ENCODE data around the gene FSHR.

Gene FSHR

GRCh38 chr2:49154140-49154539 is at the start of gene FSHR:
Gene FSHR, minus strand, starts transcription at chr2:49154515. Its CDS starts 98 bp downstream, at chr2:49154417.
- no peaks in the 10 kb centered on the region for H3K4me1 Mint-ChIP-seq
- ATAC-seq = no peak

GRCh38 chr2:49199266-49199665 is 45.0 kb upstream of the FSHR start:
- H3K27ac Mint-ChIP-seq = no peak overlapping the region

More at GRCh38 chr2:49154140-49154539, at the start of gene FSHR:
- no peaks in the 10 kb centered on the region for H3K27me3 Mint-ChIP-seq
- H3K9me3 Mint-ChIP-seq = peaks cover 3% of the 10 kb centered on the region
- no peak within 1 kb of the TSS for H3K27ac Mint-ChIP-seq
- no peak within 1 kb of the TSS for H3K4me3 Mint-ChIP-seq
- no peaks in the 10 kb centered on the region for H3K36me3 Mint-ChIP-seq

GRCh38 chr2:49194701-49195100 is 40.4 kb upstream of the FSHR start:
- H3K27ac Mint-ChIP-seq = no peak overlapping the region
- H3K4me3 Mint-ChIP-seq = no peak overlapping the region
- no peak for ATAC-seq
- no peaks in the 10 kb centered on the region for H3K27me3 Mint-ChIP-seq
- no peaks in the 10 kb centered on the region for H3K4me1 Mint-ChIP-seq
- H3K9me3 Mint-ChIP-seq = no peaks in the 10 kb centered on the region
- H3K36me3 Mint-ChIP-seq = no peaks in the 10 kb centered on the region

More at GRCh38 chr2:49199266-49199665, 45.0 kb upstream of the FSHR start:
- Mint-ChIP-seq H3K4me3 (no peak overlapping the region), H3K27me3 (no peaks in the 10 kb centered on the region), H3K4me1 (no peaks in the 10 kb centered on the region), H3K9me3 (peaks cover 3% of the 10 kb centered on the region), H3K36me3 (no peaks in the 10 kb centered on the region)
- no peak for ATAC-seq

GRCh38 chr2:49192036-49192435 is 37.7 kb upstream of the FSHR start:
- Mint-ChIP-seq H3K9me3 (peaks cover 3% of the 10 kb centered on the region), H3K27me3 (no peaks in the 10 kb centered on the region), H3K4me1 (no peaks in the 10 kb centered on the region), H3K4me3 (no peak overlapping the region), H3K36me3 (no peaks in the 10 kb centered on the region), H3K27ac (no peak overlapping the region)
- ATAC-seq = no peak

- Mint-ChIP-seq H3K4me1 (no peaks in the 10 kb centered on the region), H3K27ac (no peak overlapping the region), H3K36me3 (no peaks in the 10 kb centered on the region), H3K4me3 (no peak overlapping the region), H3K27me3 (no peaks in the 10 kb centered on the region), H3K9me3 (peaks cover 5% of the 10 kb centered on the region)
- no peak for ATAC-seq
Measured at GRCh38 chr2:49189512-49190225, 35.4 kb upstream of the FSHR start.

GRCh38 chr2:49186050-49186648 is 31.8 kb upstream of the FSHR start:
- Mint-ChIP-seq H3K27ac (no peak overlapping the region), H3K4me1 (no peaks in the 10 kb centered on the region), H3K4me3 (no peak overlapping the region), H3K9me3 (peaks cover 5% of the 10 kb centered on the region), H3K36me3 (no peaks in the 10 kb centered on the region), H3K27me3 (no peaks in the 10 kb centered on the region)
- no peak for ATAC-seq

GRCh38 chr2:49178656-49179055 is 24.3 kb upstream of the FSHR start:
- Mint-ChIP-seq H3K27ac (no peak overlapping the region), H3K4me1 (no peaks in the 10 kb centered on the region), H3K27me3 (no peaks in the 10 kb centered on the region), H3K9me3 (no peaks in the 10 kb centered on the region), H3K36me3 (no peaks in the 10 kb centered on the region), H3K4me3 (no peak overlapping the region)
- no peak for ATAC-seq

- ATAC-seq = no peak
- no peak overlapping the region for H3K27ac Mint-ChIP-seq
- no peaks in the 10 kb centered on the region for H3K36me3 Mint-ChIP-seq
- H3K9me3 Mint-ChIP-seq = no peaks in the 10 kb centered on the region
- H3K4me1 Mint-ChIP-seq = no peaks in the 10 kb centered on the region
- H3K27me3 Mint-ChIP-seq = no peaks in the 10 kb centered on the region
- no peak overlapping the region for H3K4me3 Mint-ChIP-seq
Measured at GRCh38 chr2:49177194-49177593, 22.9 kb upstream of the FSHR start.

- Mint-ChIP-seq H3K27me3 (no peaks in the 10 kb centered on the region), H3K9me3 (peaks cover 4% of the 10 kb centered on the region), H3K4me3 (no peak overlapping the region), H3K36me3 (no peaks in the 10 kb centered on the region), H3K27ac (no peak overlapping the region), H3K4me1 (no peaks in the 10 kb centered on the region)
- ATAC-seq = no peak
Measured at GRCh38 chr2:49175831-49176230, 21.5 kb upstream of the FSHR start.

- H3K9me3 Mint-ChIP-seq = peaks cover 4% of the 10 kb centered on the region
- no peak for ATAC-seq
- no peaks in the 10 kb centered on the region for H3K27me3 Mint-ChIP-seq
- H3K36me3 Mint-ChIP-seq = no peaks in the 10 kb centered on the region
- no peak overlapping the region for H3K27ac Mint-ChIP-seq
- no peak overlapping the region for H3K4me3 Mint-ChIP-seq
- H3K4me1 Mint-ChIP-seq = no peaks in the 10 kb centered on the region
Measured at GRCh38 chr2:49174750-49175149, 20.4 kb upstream of the FSHR start.

- Mint-ChIP-seq H3K36me3 (peaks cover 5% of the 10 kb centered on the region), H3K9me3 (peaks cover 11% of the 10 kb centered on the region), H3K27me3 (no peaks in the 10 kb centered on the region), H3K4me3 (no peak overlapping the region), H3K27ac (no peak overlapping the region), H3K4me1 (no peaks in the 10 kb centered on the region)
- no peak for ATAC-seq
Measured at GRCh38 chr2:49167131-49167530, 12.8 kb upstream of the FSHR start.

- Mint-ChIP-seq H3K36me3 (peaks cover 5% of the 10 kb centered on the region), H3K27ac (no peak overlapping the region), H3K27me3 (no peaks in the 10 kb centered on the region), H3K4me3 (no peak overlapping the region), H3K4me1 (no peaks in the 10 kb centered on the region), H3K9me3 (peaks cover 7% of the 10 kb centered on the region)
- no peak for ATAC-seq
Measured at GRCh38 chr2:49165662-49166061, 11.3 kb upstream of the FSHR start.

GRCh38 chr2:49164729-49165128 is 10.4 kb upstream of the FSHR start:
- Mint-ChIP-seq H3K9me3 (peaks cover 7% of the 10 kb centered on the region), H3K4me1 (no peaks in the 10 kb centered on the region), H3K27ac (no peak overlapping the region), H3K36me3 (peaks cover 5% of the 10 kb centered on the region), H3K27me3 (no peaks in the 10 kb centered on the region), H3K4me3 (no peak overlapping the region)
- ATAC-seq = no peak

- Mint-ChIP-seq H3K36me3 (no peaks in the 10 kb centered on the region), H3K4me1 (no peaks in the 10 kb centered on the region), H3K27me3 (no peaks in the 10 kb centered on the region), H3K27ac (no peak overlapping the region), H3K9me3 (peaks cover 3% of the 10 kb centered on the region), H3K4me3 (no peak overlapping the region)
- no peak for ATAC-seq
Measured at GRCh38 chr2:49162151-49162550, 7.8 kb upstream of the FSHR start.

GRCh38 chr2:49154891-49155290 is 576 bp upstream of the FSHR start:
- Mint-ChIP-seq H3K4me3 (no peak overlapping the region), H3K9me3 (peaks cover 3% of the 10 kb centered on the region), H3K4me1 (no peaks in the 10 kb centered on the region), H3K27me3 (no peaks in the 10 kb centered on the region), H3K36me3 (no peaks in the 10 kb centered on the region), H3K27ac (no peak overlapping the region)
- no peak for ATAC-seq

- H3K4me3 Mint-ChIP-seq = no peak overlapping the region
- no peaks in the 10 kb centered on the region for H3K36me3 Mint-ChIP-seq
- no peaks in the 10 kb centered on the region for H3K4me1 Mint-ChIP-seq
- no peak overlapping the region for H3K27ac Mint-ChIP-seq
- H3K9me3 Mint-ChIP-seq = peaks cover 3% of the 10 kb centered on the region
- H3K27me3 Mint-ChIP-seq = no peaks in the 10 kb centered on the region
- no peak for ATAC-seq
Measured at GRCh38 chr2:49153252-49153651, 1.1 kb downstream of the FSHR start.
